NCI-H1930 (cell line): Measurements from ENCODE around the gene ZNF280D.
"Not testable (repeated sequence)": the region's sequence is repeated elsewhere in the genome, so short reads cannot be mapped to it uniquely, and the experiment has no call there.

Source experiments
- DNase-seq, 2 experiments: peaks; one replicate each; lab custom pipeline; 2025; lab: John Stamatoyannopoulos, UW

ZNF280D gene, protein sequence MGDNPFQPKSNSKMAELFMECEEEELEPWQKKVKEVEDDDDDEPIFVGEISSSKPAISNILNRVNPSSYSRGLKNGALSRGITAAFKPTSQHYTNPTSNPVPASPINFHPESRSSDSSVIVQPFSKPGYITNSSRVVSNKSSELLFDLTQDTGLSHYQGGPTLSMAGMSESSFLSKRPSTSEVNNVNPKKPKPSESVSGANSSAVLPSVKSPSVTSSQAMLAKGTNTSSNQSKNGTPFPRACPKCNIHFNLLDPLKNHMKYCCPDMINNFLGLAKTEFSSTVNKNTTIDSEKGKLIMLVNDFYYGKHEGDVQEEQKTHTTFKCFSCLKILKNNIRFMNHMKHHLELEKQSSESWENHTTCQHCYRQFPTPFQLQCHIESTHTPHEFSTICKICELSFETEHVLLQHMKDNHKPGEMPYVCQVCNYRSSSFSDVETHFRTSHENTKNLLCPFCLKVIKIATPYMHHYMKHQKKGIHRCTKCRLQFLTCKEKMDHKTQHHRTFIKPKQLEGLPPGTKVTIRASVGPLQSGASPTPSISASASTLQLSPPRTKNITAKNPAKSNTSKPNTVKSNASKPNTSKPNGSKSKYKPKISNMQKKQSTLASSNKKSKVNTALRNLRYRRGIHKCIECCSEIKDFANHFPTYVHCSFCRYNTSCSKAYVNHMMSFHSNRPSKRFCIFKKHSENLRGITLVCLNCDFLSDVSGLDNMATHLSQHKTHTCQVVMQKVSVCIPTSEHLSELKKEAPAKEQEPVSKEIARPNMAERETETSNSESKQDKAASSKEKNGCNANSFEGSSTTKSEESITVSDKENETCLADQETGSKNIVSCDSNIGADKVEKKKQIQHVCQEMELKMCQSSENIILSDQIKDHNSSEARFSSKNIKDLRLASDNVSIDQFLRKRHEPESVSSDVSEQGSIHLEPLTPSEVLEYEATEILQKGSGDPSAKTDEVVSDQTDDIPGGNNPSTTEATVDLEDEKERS

DNA sequence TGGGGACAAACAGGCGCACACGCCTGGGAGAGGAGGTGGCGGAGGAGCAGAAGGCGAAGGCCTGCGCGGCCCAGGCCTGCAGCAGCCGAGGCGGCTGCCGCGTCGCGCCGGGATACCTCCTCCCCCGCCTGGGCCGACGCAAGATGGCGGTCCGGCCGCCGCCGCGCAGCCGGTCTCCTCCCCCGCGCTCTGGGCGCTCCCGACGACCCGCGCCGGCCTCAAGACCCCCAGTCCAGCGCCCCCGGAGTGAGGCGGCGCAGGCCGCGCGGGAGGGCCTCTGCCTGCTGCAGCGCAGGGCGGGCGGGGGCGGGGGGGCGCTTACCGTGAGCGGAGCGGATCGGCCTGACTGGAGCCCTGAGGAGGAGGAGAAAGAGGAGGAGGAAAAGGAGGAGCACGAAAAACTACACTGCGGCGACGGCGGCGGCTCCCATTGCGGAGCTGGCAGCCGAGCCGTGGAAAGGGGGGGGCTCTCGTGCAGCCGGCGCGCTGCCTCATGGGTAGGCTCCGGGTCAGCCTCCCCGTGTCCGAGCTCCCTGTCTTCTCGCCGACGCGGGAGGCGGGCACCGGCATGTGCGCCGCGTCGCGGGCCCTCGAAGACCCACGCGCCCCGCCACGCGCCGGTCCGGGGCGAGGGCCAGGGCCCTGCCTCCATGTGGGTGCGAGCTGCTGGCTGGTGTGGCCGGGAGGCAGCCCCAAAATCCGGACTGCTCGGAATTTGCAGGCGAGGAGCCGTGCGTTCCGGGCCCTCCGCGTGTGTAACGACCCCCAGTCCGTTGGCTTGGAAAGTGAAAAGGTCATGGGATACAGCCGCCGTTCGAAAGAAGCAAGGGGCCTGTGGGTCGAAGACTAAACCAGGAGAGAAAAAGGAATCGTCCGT, at the start of gene ZNF280D:
TSS of gene ZNF280D (minus strand) at position 374 of the 877 bp plus-strand sequence. CDS start 26,400 bp downstream, outside the sequence.
- peak; percentile 65 to 67 for DNase-seq

DNA sequence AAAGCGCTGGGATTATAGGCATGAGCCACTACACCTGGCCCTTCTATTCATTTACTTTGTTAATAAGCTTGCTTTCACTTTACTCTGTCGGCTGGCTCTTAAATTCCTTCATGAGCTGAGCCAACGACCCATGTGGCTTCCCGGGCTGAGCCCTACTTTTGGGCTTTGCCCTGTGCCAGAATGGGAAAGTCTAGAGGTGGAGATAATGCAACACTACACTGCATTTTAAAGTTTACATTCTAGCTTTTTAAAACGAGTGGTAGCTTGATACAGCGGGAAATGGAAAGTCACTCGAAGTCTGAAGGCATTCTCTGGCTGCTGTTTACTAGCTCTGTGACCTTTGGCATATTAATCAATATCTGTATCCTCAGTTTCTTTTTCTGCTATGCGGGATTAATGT, 49.0 kb upstream of the ZNF280D start:
- DNase-seq = no peak

DNA sequence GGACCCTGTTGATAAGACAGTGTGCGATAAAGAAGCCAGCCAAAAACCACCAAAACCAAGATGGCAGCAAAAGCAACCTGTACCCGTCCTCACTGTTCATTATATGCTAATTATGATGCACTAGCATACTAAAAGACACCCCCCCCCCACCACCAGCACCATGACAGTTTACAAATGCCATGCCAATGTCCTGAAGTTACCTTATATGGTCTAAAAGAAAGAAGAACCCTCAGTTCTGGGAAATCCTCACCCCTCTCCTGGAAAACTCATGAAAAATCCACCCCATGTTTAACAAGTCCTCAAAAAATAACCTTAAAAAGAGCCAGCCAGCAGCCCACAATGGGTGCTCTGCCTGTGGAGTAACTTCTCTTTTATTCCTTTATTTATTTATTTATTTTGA, 48.4 kb upstream of the ZNF280D start:
- no peak for DNase-seq

DNA sequence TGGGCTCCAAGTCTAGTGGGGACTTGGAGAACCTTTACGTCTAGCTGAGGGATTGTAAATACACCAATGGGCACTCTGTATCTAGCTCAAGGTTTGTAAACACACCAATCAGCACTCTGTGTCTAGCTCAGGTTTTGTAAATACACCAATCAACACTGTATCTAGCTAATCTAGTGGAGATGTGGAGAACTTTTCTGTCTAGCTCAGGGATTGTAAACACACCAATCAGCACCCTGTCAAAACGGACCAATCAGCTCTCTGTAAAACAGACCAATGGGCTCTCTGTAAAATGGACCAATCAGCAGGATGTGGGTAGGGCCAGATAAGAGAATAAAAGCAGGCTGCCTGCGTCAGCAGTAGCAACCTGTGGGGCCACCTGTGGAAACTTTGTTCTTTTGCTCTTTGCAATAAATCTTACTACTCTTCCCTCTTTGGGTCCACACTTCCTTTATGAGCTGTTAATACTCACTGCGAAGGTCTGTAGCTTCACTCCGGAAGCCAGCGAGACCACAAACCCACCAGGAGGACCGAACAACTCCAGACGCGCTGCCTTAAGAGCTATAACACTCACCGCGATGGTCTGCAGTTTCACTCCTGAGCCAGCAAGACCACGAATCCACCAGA, 46.9 kb upstream of the ZNF280D start:
- DNase-seq = not testable (repeated sequence)

DNA sequence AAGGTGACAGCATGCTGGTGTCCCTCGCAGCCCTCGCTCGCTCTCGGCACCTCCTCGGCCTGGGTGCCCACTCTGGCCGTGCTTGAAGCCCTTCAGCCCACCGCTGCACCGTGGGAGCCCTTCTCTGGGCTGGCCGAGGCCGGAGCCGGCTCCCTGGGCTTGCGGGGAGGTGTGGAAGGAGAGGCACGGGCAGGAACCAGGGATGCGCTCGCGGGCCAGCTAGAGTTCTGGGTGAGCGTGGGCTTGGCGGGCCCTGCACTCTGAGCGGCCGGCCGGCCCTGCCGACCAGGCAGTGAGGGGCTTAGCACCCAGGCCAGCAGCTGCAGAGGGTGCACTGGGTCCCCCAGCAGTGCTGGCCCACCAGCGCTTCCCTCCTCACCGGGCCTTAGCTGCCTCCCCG, 46.1 kb upstream of the ZNF280D start:
- DNase-seq = not testable (repeated sequence)

DNA sequence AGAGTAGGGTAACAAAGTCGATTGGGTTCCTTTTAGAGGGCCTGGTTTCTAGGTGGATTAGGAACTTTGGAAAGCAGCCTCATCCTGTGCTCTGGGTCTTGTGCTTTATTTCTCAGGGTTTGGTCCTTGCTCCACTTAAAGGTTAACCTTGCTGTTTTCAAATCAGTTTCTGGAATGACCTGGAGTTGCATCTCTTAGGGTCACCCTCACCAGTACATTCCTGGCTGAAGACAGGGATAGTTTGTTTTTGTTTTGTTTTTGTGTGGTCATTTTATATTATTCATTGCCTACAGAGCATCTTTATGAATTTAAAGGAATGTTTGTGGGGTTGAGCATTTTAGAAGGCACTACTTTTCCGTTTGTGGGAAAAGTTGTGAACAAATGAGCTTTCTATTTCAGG, 45.5 kb upstream of the ZNF280D start:
- DNase-seq = no peak

DNA sequence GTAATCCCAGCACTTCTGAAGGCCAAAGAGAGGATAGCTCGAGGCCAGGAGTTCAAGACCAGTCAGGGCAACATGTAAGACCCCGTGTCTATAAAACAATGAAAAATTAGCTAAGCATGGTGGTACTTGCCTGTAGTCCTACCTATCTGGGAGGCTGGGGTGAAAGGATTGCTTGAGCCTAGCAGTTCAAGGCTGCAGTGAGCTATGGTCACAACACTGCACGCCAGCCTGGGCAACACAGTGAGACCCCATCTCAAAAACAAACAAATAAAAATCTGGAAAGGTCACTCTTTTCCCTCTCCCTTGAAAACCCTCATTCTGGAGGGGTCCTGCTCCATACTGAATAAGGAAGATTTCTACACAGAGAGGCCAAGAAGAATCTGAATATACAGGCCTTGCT, 43.5 kb upstream of the ZNF280D start:
- no peak for DNase-seq

DNA sequence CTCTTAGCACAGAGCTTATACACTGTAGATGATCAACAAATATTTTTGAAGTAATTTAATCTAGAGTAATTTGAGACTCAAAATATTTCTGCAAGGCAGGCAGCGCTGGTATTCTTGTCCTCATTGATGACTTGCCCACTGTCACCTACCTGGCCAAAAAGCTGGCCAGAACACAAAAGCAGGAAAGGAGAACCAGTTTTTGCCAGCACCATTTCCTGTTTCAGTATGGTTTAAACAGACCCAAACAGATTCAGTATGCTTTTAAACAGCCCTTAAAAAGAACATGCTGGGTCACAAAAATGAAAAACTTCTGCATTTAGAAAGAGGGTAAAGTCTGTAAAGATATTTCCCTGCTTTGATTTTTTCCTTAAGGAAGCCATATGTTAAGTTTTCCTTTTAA, 42.3 kb upstream of the ZNF280D start:
- no peak for DNase-seq

DNA sequence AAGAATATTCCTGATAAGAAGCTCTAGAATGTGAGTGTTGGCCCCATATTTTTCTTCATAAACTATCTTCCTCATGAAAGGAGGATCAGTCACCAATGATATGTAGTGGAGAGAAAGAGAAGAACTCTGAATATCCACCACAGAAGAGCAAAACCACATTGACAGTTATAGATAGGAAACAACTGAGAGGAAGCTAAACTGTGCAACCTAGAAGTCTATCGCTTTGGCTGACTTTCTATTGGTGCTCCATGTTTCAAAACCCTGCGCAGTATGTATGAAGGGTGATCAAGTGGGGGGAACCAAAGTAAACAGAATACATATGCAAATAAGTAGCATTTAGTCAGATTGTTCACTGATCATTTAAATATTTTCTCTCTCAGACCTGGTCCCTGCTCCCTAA, 41.0 kb upstream of the ZNF280D start:
- no peak for DNase-seq

DNA sequence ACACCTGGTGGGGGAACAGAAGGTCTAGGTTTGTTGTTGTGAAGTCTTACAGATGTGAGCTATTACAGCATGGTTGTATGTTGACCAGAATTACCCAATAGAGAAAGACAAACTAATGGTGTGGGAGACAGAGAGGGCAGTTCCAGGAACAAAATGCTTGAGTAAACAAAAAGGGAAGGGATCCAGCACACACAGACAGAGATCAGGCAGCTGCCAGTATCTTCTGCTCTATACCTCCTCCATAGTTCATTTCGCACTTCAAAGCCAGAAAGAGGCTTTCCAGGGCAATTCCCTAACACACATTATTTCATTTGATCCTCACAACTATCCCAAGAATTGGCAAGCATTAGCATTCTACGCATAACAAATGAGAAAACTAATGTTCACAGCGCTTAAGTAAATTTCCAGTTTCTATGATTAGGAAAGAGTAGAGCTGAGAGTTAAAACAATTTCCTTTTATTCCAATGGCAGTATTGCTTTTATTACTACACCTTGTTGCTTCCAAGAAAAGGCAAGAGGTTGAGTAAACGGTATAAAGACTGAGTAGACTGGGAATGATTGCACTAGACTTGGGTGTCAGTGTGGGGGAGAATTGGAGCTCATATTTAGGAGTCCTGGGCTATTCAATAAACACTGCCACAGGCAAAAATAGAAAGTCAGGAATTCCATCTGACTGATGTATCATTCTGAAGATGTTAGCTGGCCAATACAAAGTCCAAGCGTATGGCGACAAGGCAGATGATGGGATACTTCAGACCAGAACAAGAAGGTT, 39.7 kb upstream of the ZNF280D start:
- DNase-seq = no peak

DNA sequence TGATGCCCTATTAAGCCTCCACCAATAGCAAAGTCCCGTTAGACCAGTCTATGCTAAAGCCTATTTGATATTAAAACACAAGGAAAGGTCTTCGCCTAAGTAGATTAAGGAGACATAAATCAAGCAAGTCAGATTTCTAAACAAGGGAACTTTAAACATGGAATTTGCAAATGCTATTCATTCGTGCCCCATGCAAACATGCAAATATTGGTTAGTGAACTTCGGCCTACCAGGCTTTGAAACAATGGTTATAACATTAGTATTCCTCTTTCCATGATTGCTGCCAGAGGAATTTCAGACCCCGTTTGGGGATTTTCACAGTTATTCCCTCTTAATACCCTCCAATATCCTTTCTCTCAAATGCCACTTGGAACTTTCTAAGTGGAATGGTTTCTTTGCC, 36.9 kb upstream of the ZNF280D start:
- DNase-seq = no peak

DNA sequence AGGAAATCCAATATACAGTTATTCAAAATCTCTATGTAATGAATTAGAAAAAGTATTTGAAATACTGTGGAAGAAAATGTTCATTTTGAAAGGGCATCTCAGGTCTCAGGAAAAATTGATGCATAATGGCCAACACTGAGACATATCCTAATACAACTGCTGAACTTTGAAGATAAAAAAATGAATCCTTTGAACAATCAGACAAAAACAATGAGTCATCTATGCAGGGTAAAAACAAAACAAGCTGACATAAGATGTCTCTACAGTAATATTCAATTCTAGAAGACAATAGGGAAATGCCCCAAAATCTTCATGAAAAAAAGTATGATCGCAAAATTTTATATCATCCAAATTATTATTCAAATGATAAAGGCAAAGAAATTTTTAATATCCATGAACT, 34.0 kb upstream of the ZNF280D start:
- no peak for DNase-seq

DNA sequence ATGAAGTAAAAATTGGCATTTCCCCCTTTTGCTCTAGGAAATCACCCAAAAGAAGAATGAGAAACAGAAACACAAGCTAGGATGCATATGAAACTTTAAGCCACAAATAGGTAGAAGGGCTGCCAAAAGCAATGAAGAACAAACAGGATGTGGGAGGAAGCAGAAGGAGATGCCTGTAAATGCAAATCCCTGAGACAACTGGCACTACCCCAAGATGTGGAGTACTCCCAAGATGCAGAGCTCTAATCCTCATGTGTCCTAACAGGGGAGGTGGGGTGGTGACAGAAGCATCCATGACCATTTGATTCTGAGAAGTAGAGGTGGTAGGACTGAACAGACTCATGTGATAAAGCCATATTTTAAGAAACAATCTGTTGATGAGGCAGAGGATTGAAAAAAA, 31.9 kb upstream of the ZNF280D start:
- DNase-seq = no peak

DNA sequence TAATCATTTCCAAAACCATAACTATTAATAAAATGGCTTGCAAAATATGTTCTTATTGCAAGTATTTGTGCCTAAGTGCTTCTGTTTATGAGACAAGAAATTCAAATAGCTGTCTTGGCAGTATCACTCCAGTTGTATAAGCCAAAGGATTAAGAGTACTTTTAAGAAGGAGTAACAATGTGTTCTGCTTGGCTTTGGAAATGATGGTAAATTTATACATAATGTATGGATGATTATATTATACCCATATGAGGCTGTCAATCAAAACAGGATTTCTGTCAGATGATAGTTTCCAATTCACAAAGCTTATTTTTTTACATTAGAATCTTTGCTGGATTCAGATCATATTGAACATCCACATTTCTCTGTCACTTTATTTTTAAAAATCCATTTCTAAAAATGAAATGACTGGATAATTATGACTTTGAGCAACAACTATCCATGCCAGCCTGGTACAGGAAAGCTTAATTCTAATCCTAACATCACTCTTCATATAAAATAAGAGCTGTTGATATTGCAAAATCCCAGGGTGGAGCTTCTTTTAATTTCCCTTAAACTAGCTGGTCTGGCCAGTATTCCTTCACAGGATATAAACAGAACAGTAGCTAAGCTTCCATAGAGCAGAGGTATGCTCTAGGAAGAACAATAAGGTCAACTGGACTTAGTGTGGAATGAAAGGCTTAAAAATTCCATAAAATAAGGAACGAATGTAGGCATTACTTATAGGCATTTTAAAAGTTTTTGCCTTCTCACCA, 30.0 kb upstream of the ZNF280D start:
- no peak for DNase-seq

DNA sequence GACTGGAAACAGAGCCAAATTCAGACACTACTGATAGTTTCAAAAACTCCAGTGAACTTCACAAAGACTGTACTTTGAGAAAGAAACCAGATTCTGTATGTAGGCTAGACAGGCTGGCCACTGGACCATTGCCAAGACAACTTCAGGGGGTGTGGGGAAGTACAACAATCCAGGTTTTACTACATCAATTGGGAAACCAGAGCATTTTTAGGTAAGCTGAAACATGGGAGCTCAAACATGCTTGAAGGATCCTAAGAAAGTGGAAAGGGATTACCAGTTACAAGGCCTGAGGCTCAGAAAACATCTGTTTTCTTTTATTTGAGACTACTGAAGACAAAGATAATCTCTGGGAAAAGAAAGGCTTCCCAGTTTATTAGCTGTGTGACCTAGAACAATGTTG, 26.9 kb upstream of the ZNF280D start:
- DNase-seq = no peak

DNA sequence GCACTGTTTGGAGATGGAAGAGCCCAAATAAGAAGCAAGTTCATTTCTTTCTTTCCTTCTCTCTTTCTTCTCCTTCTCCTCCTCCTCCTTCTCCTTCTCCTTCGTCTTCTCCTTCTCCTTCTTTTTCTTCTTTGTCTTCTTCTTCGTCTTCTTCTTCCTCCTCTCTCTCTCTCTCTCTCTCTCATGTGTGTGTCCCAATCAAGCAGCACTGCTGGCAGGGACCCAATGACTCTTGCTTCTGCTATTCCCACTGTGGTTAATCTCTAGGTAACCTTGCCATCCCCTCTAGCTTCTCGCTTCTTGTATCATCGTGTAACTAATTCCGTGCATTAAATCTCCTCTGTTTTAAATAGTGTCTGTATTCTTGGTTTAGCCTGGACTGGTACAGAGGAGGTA, 26.1 kb upstream of the ZNF280D start:
- DNase-seq = no peak

DNA sequence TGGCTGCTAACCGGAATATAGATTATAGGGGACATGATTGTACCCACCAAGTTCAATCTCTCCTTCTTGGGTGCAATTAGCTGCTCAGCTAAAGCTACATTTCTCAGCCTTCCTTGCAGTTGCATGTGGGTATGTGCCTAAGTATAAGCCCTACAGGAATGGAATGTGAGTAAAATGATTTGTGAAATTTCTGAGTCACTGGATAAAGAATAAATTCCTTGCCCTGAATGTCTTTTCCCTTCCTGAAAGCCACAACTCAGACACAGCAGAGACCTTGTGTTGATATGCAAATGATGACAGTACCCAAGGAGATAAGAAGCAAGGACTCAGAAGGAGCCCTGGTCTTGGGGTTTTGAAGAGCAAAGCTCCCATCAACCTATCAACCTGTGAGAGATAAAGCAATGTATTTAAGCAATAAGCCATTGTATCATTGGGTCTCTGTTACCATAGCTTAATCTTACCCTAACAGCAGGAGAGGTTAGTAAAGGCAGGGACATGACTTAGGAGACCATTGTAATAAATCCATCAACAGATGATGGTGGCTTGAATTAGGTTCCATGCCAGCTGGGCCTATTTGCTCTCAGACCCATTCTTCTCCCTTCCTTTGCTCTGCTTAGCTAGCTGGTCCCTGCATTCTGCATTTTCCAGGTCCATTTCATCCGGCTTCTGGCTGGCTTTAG, 25.6 kb upstream of the ZNF280D start:
- no peak for DNase-seq

DNA sequence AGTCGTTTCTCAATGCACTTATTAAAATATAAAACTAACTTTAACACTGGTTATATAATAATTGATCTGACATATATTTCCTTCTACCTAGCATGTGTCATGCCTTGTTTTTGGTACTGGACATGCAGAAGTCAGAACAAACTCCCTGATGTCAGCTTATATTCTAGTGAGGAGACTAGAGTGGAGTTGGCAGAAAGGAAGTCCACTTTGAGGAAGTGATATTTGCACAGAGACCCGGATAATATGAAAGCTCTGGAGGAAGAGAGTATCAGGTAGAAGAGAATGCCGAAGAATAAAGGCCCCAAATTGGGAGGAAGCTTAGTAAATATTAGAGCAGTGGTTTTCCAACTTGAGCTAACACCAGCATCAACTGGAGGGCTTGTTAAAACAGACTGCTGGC, 24.6 kb upstream of the ZNF280D start:
- no peak for DNase-seq

DNA sequence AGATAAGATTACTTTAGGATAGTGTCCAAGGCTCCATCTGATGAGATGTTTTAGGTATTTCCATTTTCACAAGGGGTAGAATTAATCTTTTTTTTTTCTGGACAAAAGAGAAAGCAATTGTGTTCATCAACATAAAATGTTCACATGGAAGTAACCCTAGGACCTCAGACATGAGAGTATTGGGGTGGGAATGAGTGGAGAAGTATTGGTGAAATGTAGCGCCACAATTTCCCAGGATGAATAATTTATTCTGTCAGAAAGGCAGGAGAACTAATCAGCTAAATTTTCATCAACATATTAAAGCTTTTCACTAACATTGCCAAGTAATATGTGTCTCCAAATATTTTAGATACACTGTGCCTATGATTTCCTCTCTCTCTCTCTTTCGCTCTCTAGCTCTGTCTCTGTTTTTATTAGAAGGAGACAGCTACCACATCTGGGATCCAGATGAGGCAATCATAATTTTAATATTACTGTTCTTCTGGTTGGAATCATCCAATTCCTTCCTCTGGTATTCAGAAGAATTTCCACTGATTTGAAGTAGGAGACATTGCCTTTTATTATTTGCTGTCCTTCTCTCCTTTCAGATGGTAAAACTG, 21.6 kb upstream of the ZNF280D start:
- DNase-seq = no peak
